HK-2 (cell line): Measurements from ENCODE around the gene FCN3.
A peak's percentile ranks its signal among the peaks of the same experiment; 100 is the strongest.

Experiments
- DNase-seq: peaks from one replicate; pipeline ENCODE4 v3.0.0-alpha.2; 2018; ENCODE audit not compliant: unreplicated experiment

The FCN3 gene

GRCh38 chr1:27358038-27358927 is 16.3 kb downstream of the FCN3 start:
- DNase-seq = no peak

GRCh38 chr1:27357281-27358037 is 17.2 kb downstream of the FCN3 start:
- peak; percentile 55 for DNase-seq

- no peak for DNase-seq
Observed at GRCh38 chr1:27356619-27357280, 17.9 kb downstream of the FCN3 start.

GRCh38 chr1:27356277-27356618 is 18.4 kb downstream of the FCN3 start:
- DNase-seq = no peak

GRCh38 chr1:27355683-27356082 is 18.9 kb downstream of the FCN3 start:
- DNase-seq = no peak

- DNase-seq = no peak
Observed at GRCh38 chr1:27353629-27354028, 21.0 kb downstream of the FCN3 start.

- DNase-seq = no peak
Observed at GRCh38 chr1:27353166-27353565, 21.5 kb downstream of the FCN3 start.

GRCh38 chr1:27351541-27352107 is 23.0 kb downstream of the FCN3 start:
- DNase-seq = no peak

- DNase-seq = peak; percentile 72
Observed at GRCh38 chr1:27350663-27351540, 23.7 kb downstream of the FCN3 start.

GRCh38 chr1:27349784-27350662 is 24.6 kb downstream of the FCN3 start:
- peak; percentile 55 for DNase-seq

- no peak for DNase-seq
Observed at GRCh38 chr1:27348861-27349783, 25.5 kb downstream of the FCN3 start.

- no peak for DNase-seq
Observed at GRCh38 chr1:27346991-27347624, 27.5 kb downstream of the FCN3 start.

GRCh38 chr1:27346357-27346756 is 28.3 kb downstream of the FCN3 start:
- DNase-seq = no peak

GRCh38 chr1:27345272-27345671 is 29.4 kb downstream of the FCN3 start:
- DNase-seq = no peak

GRCh38 chr1:27343639-27344025 is 31.0 kb downstream of the FCN3 start:
- no peak for DNase-seq

GRCh38 chr1:27342778-27343638 is 31.6 kb downstream of the FCN3 start:
- no peak for DNase-seq

- no peak for DNase-seq
Observed at GRCh38 chr1:27342391-27342777, 32.2 kb downstream of the FCN3 start.
